Ishikawa (cell line): ENCODE measurements around the gene PSMB5.

Source experiments
- CEBPB ChIP-seq: IDR thresholded peaks from 2 replicates; pipeline ENCODE4 v1.6.1; 2012
- CREB1 ChIP-seq: IDR thresholded peaks from 2 replicates; pipeline ENCODE4 v1.6.1; 2012; ENCODE audit warnings: low read depth
- EGR1 ChIP-seq: IDR thresholded peaks from 2 replicates; pipeline ENCODE4 v1.6.1; 2012
- EP300 ChIP-seq: IDR thresholded peaks from 2 replicates; pipeline ENCODE4 v1.6.1; 2012; ENCODE audit warnings: borderline replicate concordance
- FOXM1 ChIP-seq: IDR thresholded peaks from 2 replicates; pipeline ENCODE4 v1.6.1; 2012; ENCODE audit warnings: low read depth, borderline replicate concordance
- NFIC ChIP-seq: IDR thresholded peaks from 2 replicates; pipeline ENCODE4 v1.6.1; 2012
- RAD21 ChIP-seq: IDR thresholded peaks from 2 replicates; pipeline ENCODE4 v1.6.1; 2012; ENCODE audit warnings: low read depth
- TAF1 ChIP-seq: IDR thresholded peaks from 2 replicates; pipeline ENCODE4 v1.6.1; 2012; ENCODE audit warnings: low read depth, mild to moderate bottlenecking
- TCF12 ChIP-seq: IDR thresholded peaks from 2 replicates; pipeline ENCODE4 v1.6.1; 2012; ENCODE audit warnings: low read depth
- TEAD4 ChIP-seq: IDR thresholded peaks from 2 replicates; pipeline ENCODE4 v1.6.1; 2012
- YY1 ChIP-seq: IDR thresholded peaks from 2 replicates; pipeline ENCODE4 v1.6.1; 2012; ENCODE audit warnings: low read depth
- ZBTB7A ChIP-seq: IDR thresholded peaks from 2 replicates; pipeline ENCODE4 v1.6.1; 2012; ENCODE audit warnings: low read depth
- TF ChIP-seq, protein P1 (sequence below): IDR thresholded peaks from 2 replicates; pipeline ENCODE4 v1.6.1; 2012; ENCODE audit warnings: low read depth, mild to moderate bottlenecking
- TF ChIP-seq, protein P2 (sequence below): IDR thresholded peaks from 2 replicates; pipeline ENCODE4 v1.6.1; 2012
- TF ChIP-seq, protein P3 (sequence below): IDR thresholded peaks from 2 replicates; pipeline ENCODE4 v1.6.1; 2012

The PSMB5 gene

DNA sequence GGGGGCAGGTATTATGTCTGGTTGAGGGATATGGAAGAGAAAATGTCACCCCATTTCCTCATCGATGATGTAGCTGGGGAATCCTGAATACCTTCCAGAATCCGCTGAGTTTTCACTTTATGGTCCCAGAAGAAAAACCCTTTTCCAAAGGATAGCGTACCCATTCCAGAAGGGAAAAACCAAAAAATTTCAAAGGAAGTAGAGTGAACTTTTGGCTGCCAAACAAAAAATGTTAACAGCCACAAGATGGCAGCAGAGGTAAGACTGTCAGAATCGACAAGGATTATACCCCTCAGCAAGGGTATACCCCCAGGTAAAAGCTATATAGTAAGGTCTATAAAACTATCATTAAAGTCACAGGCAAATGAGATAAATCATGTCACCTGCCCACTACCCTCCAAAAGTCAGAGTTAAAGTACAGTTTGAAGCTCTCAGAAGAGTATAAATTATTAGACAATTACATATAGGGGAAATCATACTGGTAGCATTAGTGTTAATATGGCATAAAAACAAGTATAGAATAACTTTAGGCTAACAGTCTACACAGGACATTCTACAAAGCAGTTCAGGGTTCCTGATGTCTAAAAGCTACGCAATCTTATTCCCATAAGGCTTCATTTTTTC, 42.2 kb upstream of the PSMB5 start:
- TF ChIP-seq, protein P1, sequence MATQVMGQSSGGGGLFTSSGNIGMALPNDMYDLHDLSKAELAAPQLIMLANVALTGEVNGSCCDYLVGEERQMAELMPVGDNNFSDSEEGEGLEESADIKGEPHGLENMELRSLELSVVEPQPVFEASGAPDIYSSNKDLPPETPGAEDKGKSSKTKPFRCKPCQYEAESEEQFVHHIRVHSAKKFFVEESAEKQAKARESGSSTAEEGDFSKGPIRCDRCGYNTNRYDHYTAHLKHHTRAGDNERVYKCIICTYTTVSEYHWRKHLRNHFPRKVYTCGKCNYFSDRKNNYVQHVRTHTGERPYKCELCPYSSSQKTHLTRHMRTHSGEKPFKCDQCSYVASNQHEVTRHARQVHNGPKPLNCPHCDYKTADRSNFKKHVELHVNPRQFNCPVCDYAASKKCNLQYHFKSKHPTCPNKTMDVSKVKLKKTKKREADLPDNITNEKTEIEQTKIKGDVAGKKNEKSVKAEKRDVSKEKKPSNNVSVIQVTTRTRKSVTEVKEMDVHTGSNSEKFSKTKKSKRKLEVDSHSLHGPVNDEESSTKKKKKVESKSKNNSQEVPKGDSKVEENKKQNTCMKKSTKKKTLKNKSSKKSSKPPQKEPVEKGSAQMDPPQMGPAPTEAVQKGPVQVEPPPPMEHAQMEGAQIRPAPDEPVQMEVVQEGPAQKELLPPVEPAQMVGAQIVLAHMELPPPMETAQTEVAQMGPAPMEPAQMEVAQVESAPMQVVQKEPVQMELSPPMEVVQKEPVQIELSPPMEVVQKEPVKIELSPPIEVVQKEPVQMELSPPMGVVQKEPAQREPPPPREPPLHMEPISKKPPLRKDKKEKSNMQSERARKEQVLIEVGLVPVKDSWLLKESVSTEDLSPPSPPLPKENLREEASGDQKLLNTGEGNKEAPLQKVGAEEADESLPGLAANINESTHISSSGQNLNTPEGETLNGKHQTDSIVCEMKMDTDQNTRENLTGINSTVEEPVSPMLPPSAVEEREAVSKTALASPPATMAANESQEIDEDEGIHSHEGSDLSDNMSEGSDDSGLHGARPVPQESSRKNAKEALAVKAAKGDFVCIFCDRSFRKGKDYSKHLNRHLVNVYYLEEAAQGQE, result no peak
- no peak for TF ChIP-seq CREB1
- no peak for TF ChIP-seq TCF12
- TF ChIP-seq YY1, result no peak
- peak; percentile 35 for TF ChIP-seq RAD21
- TF ChIP-seq, protein P2, sequence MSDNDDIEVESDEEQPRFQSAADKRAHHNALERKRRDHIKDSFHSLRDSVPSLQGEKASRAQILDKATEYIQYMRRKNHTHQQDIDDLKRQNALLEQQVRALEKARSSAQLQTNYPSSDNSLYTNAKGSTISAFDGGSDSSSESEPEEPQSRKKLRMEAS, result no peak
- no peak for TF ChIP-seq NFIC

DNA sequence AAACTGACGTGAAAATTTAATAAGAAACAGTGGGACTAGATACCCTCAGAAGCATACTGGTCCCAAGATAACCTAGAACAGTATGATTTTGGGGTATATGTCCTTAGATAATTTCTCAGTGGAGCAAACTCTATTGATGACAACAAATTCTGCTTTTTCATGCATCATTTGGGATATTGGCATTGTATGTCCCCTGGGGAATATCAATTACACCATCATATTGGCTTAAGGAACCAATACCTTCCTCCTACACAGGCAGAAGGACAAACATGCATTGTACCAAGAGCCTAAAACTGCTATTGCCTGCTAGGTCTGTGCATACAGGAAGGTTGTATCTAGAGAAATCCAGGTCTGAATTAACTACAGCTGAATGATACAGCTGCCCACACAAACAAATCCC, 40.2 kb upstream of the PSMB5 start:
- TF ChIP-seq TAF1 (no peak), RAD21 (no peak), TEAD4 (no peak), TCF12 (no peak), CREB1 (no peak), YY1 (no peak), NFIC (no peak), EP300 (no peak), FOXM1 (no peak), EGR1 (no peak), CEBPB (no peak), ZBTB7A (no peak)
- TF ChIP-seq, protein P3, sequence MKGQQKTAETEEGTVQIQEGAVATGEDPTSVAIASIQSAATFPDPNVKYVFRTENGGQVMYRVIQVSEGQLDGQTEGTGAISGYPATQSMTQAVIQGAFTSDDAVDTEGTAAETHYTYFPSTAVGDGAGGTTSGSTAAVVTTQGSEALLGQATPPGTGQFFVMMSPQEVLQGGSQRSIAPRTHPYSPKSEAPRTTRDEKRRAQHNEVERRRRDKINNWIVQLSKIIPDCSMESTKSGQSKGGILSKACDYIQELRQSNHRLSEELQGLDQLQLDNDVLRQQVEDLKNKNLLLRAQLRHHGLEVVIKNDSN, result no peak
- TF ChIP-seq, protein P2, result no peak
- TF ChIP-seq, protein P1, result no peak

DNA sequence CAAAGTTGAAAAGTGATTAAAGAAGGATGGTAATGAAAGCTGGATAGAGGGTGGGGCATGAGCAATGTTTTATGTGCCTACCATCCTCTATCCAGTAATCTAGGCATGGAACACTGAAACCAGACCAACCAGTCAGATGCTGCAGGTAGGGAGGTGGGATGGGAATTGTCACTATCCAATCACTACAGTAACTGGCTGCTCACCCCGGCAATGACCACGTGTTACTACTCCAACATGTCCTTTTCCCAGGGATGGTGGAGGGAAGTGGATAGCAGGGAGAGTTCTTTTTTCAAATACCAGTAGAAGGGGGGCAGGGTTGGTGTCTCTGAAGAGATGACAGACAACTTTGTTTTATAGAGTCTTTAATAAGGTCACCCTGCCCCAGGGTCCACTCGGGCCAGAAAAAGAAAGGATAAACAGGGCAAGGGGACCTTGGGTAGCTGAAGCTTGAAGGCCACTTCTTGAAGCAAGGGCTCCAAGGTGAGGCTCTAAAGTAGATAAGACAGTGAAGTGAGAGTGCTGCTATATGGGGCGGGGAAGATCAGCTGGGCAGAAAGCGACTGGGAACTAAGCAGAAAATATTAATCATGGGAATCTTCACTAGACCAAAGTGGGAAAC, 37.3 kb upstream of the PSMB5 start:
- TF ChIP-seq, protein P3, result peak; percentile 67
- TF ChIP-seq CREB1, result no peak
- TF ChIP-seq, protein P2, result 0 out of 2 replicates have a peak, but pooled peaks have one; percentile 43

DNA sequence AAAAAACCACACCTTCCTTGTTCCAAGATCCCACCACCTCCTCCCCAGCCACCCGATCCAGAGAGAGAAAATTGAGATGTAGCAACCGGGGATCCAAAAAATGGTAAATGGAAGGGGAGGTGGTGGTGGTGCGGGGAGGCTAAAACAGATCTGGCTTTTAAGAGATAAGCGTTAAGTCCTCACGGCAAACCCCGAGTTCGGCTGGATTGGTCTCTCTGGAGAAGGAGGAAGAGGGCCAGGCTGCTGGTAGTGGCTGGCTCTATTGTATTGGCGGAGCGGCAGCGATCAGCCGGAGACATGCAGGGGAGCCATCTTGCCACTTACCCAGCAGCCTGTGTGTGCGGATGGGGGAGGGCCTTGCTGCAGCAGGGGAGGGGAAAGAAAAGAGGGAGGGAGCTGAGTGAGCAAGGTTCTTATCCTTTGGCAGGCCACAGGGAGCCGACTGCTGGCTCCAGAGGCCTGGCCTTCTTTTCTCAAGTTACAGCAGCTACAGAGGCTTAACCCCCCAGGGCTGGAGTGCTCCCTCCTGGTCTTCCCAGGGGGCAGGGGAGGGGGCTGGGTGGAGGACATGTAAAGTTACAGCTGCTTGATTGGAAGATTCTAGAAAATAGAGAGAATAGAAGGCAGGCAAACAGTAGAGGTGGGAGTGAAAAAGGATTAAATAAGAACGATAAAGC, 36.7 kb upstream of the PSMB5 start:
- TF ChIP-seq TCF12 (0 out of 2 replicates have a peak, but pooled peaks have one; percentile 40), CREB1 (no peak), NFIC (no peak), YY1 (peak; percentile 97), CEBPB (0 out of 2 replicates have a peak, but pooled peaks have one; percentile 7), TAF1 (peak; percentile 94), EGR1 (peak; percentile 30; the same call in 1 of the 2 replicates), TEAD4 (peak; percentile 41)
- TF ChIP-seq, protein P2, result no peak

DNA sequence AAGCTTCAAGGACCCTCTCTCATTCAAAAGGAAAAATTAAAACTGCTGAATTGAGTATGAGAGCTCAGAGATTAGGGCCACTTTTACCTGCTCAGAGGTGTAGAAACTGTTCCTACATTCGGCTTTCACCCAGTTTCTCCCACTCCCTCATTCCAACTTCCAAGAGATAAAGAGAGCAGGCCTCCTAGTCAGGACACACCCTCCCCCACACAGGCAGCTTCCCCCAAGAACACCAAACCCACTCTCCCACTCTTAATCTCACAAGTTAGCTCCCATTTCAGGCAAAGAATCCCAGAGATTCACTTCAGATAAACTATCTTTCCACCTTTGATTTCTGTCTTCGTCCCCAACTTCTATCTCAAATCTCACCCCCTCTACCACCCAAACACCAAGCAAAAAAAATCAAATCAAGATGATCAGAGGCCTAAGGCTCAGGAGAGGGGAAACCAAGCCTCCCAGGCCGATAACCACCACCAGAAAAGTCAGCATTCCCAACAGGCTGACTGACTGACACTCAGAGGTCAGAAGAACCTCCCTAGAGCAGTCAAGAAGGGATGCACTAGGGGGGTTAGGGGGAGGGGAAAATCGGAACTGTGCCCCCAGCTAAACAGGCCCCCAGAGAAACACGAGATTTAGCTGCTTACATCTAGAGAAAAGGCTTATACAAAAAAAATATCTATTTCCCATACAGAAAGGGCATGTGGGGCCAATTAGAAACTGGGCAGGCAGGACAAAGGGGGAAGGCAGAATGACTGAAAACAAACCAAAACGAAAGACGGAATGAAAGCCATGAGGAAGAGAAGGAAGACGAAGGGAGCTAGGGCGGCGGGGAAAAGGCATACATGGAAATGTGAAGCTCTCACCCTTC, 35.8 kb upstream of the PSMB5 start:
- TF ChIP-seq TAF1 (no peak), TCF12 (no peak), NFIC (no peak), RAD21 (no peak), CEBPB (no peak), TEAD4 (no peak)
- TF ChIP-seq, protein P2, result no peak
